ENCODE results near the gene ADCY2. TPM values are rescaled to one million over a fixed set of nuclear protein-coding genes. Genes with fewer than 3 reads are reported as not detected.

ADCY2 gene
- total RNA-seq, 1 experiment from 2014 or later, result 31.3 TPM

- Histone ChIP-seq H3K9ac (ENCODE audit: extremely low read depth, insufficient read length, low read length) (no peak overlapping the region), H3K4ac (ENCODE audit: low read depth, low read length) (no peak overlapping the region), H2AFZ (ENCODE audit: low read length) (no peak overlapping the region), H3K14ac (ENCODE audit: insufficient read depth, low read length) (no peak overlapping the region), H3K79me2 (ENCODE audit: insufficient read depth, low read length) (no peaks in the 10 kb centered on the region; the same call in 1 of the 2 replicates), H2BK120ac (ENCODE audit: low read depth, low read length, poor library complexity, severe bottlenecking) (no peak overlapping the region), H3T11ph (ENCODE audit: low read length) (no peak overlapping the region), H2AK5ac (ENCODE audit: insufficient read length, low read length) (no peak overlapping the region), H3K79me1 (ENCODE audit: insufficient read depth, low read depth, low read length, poor library complexity, severe bottlenecking) (no peaks in the 10 kb centered on the region), H3K18ac (ENCODE audit: insufficient read length, low read depth, low read length) (no peak overlapping the region), H3K56ac (ENCODE audit: insufficient read length, low read depth, low read length) (no peak overlapping the region), H4K8ac (replicated peaks; ENCODE audit: insufficient read length, low read depth, low read length) (no peak overlapping the region), H4K91ac (ENCODE audit: insufficient read length, low read depth, low read length) (no peak overlapping the region), H2BK12ac (ENCODE audit: insufficient read length, low read depth, low read length) (no peak overlapping the region), H3K27ac (ENCODE audit: insufficient read length, low read depth, low read length) (no peak overlapping the region), H3K4me2 (ENCODE audit: insufficient read depth, insufficient read length, low read length) (no peak overlapping the region), H2BK15ac (ENCODE audit: low read depth, low read length) (no peak overlapping the region), H2BK5ac (ENCODE audit: insufficient read length, low read length) (no peak overlapping the region), H4K5ac (ENCODE audit: insufficient read length, low read depth, low read length) (no peak overlapping the region), H4K20me1 (ENCODE audit: control insufficient read depth, insufficient read depth, insufficient read length) (no peaks in the 10 kb centered on the region), H2BK20ac (ENCODE audit: low read depth, low read length, poor library complexity, severe bottlenecking) (no peak overlapping the region), H3K4me1 (ENCODE audit: insufficient read depth, low read length) (peaks cover 24% of the 10 kb centered on the region), H3K9me3 (ENCODE audit: control insufficient read depth, low read depth, low read length) (no peaks in the 10 kb centered on the region), H3K23ac (ENCODE audit: insufficient read length, low read depth, low read length) (no peak overlapping the region), H3K27me3 (ENCODE audit: insufficient read depth, low read length) (no peaks in the 10 kb centered on the region), H3K23me2 (ENCODE audit: insufficient read length, low read depth, low read length, poor library complexity, severe bottlenecking) (no peaks in the 10 kb centered on the region)
- H3K27ac Mint-ChIP-seq, result no peak overlapping the region; a peak in 3 of 7 replicates
- no peak for TF ChIP-seq CTCF (conservative IDR thresholded peaks at IDR 0.05)
- no peaks in the 10 kb centered on the region for H3K27me3 Mint-ChIP-seq (ENCODE audit: low read depth)
- H3K9me3 Mint-ChIP-seq, result no peaks in the 10 kb centered on the region
- peaks cover 68 to 76% of the 10 kb centered on the region in 2 experiments for H3K4me1 Mint-ChIP-seq
- no peak overlapping the region for H3K4me3 Mint-ChIP-seq
- no CpG with 5 or more reads among the region's 4 CpGs for WGBS (ENCODE audit: extremely low coverage, insufficient read length, low lambda C conversion rate)
- DNase-seq, result no peak
- H3K36me3 Mint-ChIP-seq (ENCODE audit: insufficient read depth in 1 of 3, low read depth in 3 of 3), result peaks cover 0 to 12% (median 10%) of the 10 kb centered on the region in 3 experiments; a peak in 5 of 7 replicates
These were observed 30.3 kb downstream of the ADCY2 start for GRCh38 chr5:7426284-7426683.

All from H9 (cell line).